Measurements from ENCODE around the gene UBR7. TPM values are rescaled to one million over a fixed set of nuclear protein-coding genes. Genes with fewer than 3 reads are reported as not detected.
A peak's percentile ranks its signal among the peaks of the same experiment; 100 is the strongest.

Gene UBR7
- total RNA-seq, 1 donor = 20.6 TPM

DNA sequence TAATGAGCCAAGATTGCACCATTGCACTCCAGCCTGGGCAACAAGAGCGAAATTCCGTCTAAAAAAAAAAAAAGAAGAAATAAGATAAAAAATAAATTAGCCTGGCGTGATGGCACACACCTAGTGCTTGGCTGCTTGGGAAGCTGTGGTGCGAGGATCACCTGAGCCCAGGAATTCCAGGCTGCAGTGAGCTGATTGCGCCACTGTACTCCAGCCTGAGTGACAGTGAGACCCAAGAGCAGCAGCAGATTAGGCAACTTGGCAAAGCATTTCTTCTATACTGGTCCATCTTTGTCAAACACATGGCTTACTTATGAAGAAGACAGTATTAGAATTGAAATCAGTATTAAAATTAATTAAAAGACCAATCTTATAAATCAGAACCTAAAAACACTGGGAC lies 6.5 kb upstream of the UBR7 start:
- peaks cover 20% of the 10 kb centered on the region for H3K79me2 ChIP-seq (ENCODE audit: insufficient read depth, low read length)
- TF ChIP-seq CTCF (IDR thresholded peaks at IDR 0.05; ENCODE audit: extremely low read depth, low read depth, low read length) = no peak
- no peak for DNase-seq (ENCODE audit: insufficient read length, low spot score, missing footprints)

DNA sequence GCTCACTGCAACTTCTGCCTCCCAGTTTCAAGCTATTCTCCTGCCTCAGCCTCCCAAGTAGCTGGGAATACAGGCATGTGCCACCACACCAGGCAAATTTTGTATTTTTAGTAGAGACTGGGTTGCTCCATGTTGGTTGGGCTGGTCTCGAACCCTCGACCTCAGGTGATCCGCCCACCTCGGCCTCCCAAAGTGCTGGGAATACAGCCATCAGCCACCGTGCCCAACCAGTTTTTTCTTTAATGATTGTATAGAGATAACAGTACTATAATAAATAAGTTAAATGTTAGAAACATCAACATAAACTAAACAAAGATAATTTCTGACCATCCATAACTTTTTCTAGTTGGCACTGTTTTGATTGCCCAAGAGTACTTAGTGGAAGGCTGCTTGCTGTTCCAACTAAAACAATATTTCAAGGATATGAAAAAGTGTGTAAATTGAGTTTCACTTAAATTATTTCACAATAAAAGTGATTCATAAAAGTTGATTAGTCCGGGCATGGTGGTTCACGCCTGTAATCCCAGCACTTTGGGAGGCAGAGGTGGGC lies 5.8 kb upstream of the UBR7 start:
- Histone ChIP-seq H3K36me3 (ENCODE audit: insufficient read depth, low read length) (no peaks in the 10 kb centered on the region), H3K4me1 (ENCODE audit: insufficient read depth, low read length) (peaks cover 8% of the 10 kb centered on the region), H2AFZ (ENCODE audit: low read length) (no peak overlapping the region), H3K79me2 (ENCODE audit: insufficient read depth, low read length) (peaks cover 27% of the 10 kb centered on the region), H3K4me3 (ENCODE audit: insufficient read depth, low read length) (no peak overlapping the region), H3K4me2 (ENCODE audit: insufficient read depth, low read length) (no peak overlapping the region), H4K20me1 (ENCODE audit: insufficient read depth, low read length) (no peaks in the 10 kb centered on the region), H3K9me3 (ENCODE audit: low read depth, low read length) (no peaks in the 10 kb centered on the region), H3K27me3 (ENCODE audit: insufficient read depth, low read length) (no peaks in the 10 kb centered on the region), H3K27ac (ENCODE audit: low read depth, low read length) (no peak overlapping the region)
- no peak for DNase-seq (ENCODE audit: insufficient read length, low spot score, missing footprints)
- TF ChIP-seq CTCF (IDR thresholded peaks at IDR 0.05; ENCODE audit: extremely low read depth, low read depth, low read length) = no peak

More for the DNA sequence above, 6.5 kb upstream of the UBR7 start:
- Histone ChIP-seq H3K27me3 (ENCODE audit: insufficient read depth, low read length) (no peaks in the 10 kb centered on the region), H3K4me1 (ENCODE audit: insufficient read depth, low read length) (peaks cover under 1% of the 10 kb centered on the region), H3K4me2 (ENCODE audit: insufficient read depth, low read length) (no peak overlapping the region), H3K4me3 (ENCODE audit: insufficient read depth, low read length) (no peak overlapping the region), H3K36me3 (ENCODE audit: insufficient read depth, low read length) (no peaks in the 10 kb centered on the region), H4K20me1 (ENCODE audit: insufficient read depth, low read length) (no peaks in the 10 kb centered on the region), H3K27ac (ENCODE audit: low read depth, low read length) (no peak overlapping the region), H3K9me3 (ENCODE audit: low read depth, low read length) (no peaks in the 10 kb centered on the region), H2AFZ (ENCODE audit: low read length) (no peak overlapping the region)

DNA sequence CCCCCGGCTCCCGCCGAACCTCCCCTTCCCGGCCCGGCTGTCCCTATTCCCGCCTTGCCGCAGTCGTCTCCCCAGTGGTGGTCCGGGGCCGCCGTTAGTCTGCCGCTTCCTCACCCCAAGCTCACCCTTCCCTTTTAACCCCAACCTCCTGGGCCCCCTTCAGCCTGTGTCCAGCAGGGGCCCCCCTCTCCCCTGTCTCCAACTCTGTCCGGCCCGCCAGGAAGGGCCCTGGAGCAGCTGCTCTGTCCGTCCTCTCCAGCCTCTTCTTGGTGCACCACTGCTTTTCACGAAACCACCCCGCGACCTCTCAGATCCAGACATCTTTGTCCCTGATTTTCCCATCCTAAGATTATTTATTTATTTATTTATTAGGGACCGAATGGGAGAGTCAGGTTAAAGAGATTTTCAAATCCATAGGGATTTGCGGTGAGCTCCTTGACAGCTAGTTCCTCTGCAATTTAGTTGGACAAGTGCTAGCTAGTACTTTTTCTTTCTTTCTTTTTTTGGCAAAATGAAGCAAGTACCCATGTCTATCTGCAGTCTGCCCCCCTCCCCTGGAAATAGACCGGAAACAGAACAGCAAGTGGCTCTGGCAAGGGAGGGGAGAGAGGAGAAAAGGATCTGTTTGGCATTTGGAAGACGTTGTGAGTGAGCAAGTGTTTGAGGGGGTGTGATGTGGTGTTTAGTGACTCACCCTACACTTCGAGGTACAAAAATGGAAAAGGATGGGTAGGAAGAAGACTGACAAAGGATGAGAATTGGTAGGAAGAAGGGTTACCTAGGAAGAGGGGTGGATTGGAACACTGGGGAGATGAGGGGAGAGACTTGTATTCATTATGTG lies 632 bp downstream of the UBR7 start:
- peak; percentile 86 for DNase-seq (ENCODE audit: insufficient read length, low spot score, missing footprints)
- peak overlapping the region; percentile 99 for H3K4me3 ChIP-seq (ENCODE audit: insufficient read depth, low read length)
- H3K4me2 ChIP-seq (ENCODE audit: insufficient read depth, low read length) = peak overlapping the region; percentile 79
- H3K9me3 ChIP-seq (ENCODE audit: low read depth, low read length) = no peaks in the 10 kb centered on the region
- peak overlapping the region; percentile 80 for H3K27ac ChIP-seq (ENCODE audit: low read depth, low read length)
- peaks cover 50% of the 10 kb centered on the region for H3K79me2 ChIP-seq (ENCODE audit: insufficient read depth, low read length)
- H3K36me3 ChIP-seq (ENCODE audit: insufficient read depth, low read length) = peaks cover 7% of the 10 kb centered on the region
- H3K27me3 ChIP-seq (ENCODE audit: insufficient read depth, low read length) = no peaks in the 10 kb centered on the region
- H3K4me1 ChIP-seq (ENCODE audit: insufficient read depth, low read length) = peaks cover 20% of the 10 kb centered on the region
- H2AFZ ChIP-seq (ENCODE audit: low read length) = peak overlapping the region; percentile 93
- H4K20me1 ChIP-seq (ENCODE audit: insufficient read depth, low read length) = no peaks in the 10 kb centered on the region
- peak; percentile 39 for TF ChIP-seq CTCF (IDR thresholded peaks at IDR 0.05; ENCODE audit: extremely low read depth, low read depth, low read length)

- Histone ChIP-seq H3K27ac (ENCODE audit: low read depth, low read length) (no peak overlapping the region), H3K27me3 (ENCODE audit: insufficient read depth, low read length) (no peaks in the 10 kb centered on the region), H4K20me1 (ENCODE audit: insufficient read depth, low read length) (no peaks in the 10 kb centered on the region), H3K4me2 (ENCODE audit: insufficient read depth, low read length) (no peak overlapping the region), H3K79me2 (ENCODE audit: insufficient read depth, low read length) (peaks cover 18% of the 10 kb centered on the region), H3K4me3 (ENCODE audit: insufficient read depth, low read length) (no peak overlapping the region), H3K36me3 (ENCODE audit: insufficient read depth, low read length) (peaks cover 35% of the 10 kb centered on the region), H3K9me3 (ENCODE audit: low read depth, low read length) (no peaks in the 10 kb centered on the region), H2AFZ (ENCODE audit: low read length) (no peak overlapping the region), H3K4me1 (ENCODE audit: insufficient read depth, low read length) (peaks cover 13% of the 10 kb centered on the region)
- TF ChIP-seq CTCF (IDR thresholded peaks at IDR 0.05; ENCODE audit: extremely low read depth, low read depth, low read length) = no peak
- no peak for DNase-seq (ENCODE audit: insufficient read length, low spot score, missing footprints)
Measured at GRCh38 chr14:93212432-93212831, 5.4 kb downstream of the UBR7 start.
